Osteoblast (primary cell): ENCODE results near the gene EFCAB8. TPM values are rescaled to one million over a fixed set of nuclear protein-coding genes. Genes with fewer than 3 reads are reported as not detected.

Source experiments
- DNase-seq: peaks from one replicate; pipeline ENCODE4 v3.0.0; 2011; ENCODE audit warnings: low spot score, mixed read lengths; ENCODE audit not compliant: insufficient read length; ENCODE audit errors: missing footprints
- H2AFZ ChIP-seq: 2 replicates; pipeline ENCODE4 v1.6.0; 2011; ENCODE audit warnings: mild to moderate bottlenecking, low read length
- H3K27ac ChIP-seq: 2 replicates; pipeline ENCODE4 v1.5.1; 2011; ENCODE audit warnings: mild to moderate bottlenecking, low read depth, low read length, moderate library complexity
- H3K27me3 ChIP-seq: 2 replicates; pipeline ENCODE4 v1.6.0; 2012; ENCODE audit warnings: mild to moderate bottlenecking, control low read depth, inconsistent platforms, low read length, moderate library complexity; ENCODE audit not compliant: insufficient read depth
- H3K36me3 ChIP-seq: 2 replicates; pipeline ENCODE4 v1.5.1; 2011; ENCODE audit warnings: mild to moderate bottlenecking, low read length, control low read depth, moderate library complexity; ENCODE audit not compliant: insufficient read depth
- H3K4me1 ChIP-seq: 2 replicates; pipeline ENCODE4 v1.5.1; 2011; ENCODE audit warnings: mild to moderate bottlenecking, low read length, control low read depth, moderate library complexity; ENCODE audit not compliant: insufficient read depth
- H3K4me2 ChIP-seq: 2 replicates; pipeline ENCODE4 v1.6.0; 2011; ENCODE audit warnings: mild to moderate bottlenecking, low read length; ENCODE audit not compliant: insufficient read depth
- H3K4me3 ChIP-seq: fragments of 200-600 bp; sonication (generic); 3 replicates; pipeline ENCODE4 v1.5.1; 2012; ENCODE audit warnings: mild to moderate bottlenecking, low read length, inconsistent platforms; ENCODE audit not compliant: insufficient read depth
- H3K79me2 ChIP-seq: 2 replicates; pipeline ENCODE4 v1.6.0; 2012; ENCODE audit warnings: mild to moderate bottlenecking, low read length, control low read depth, inconsistent platforms; ENCODE audit not compliant: insufficient read depth
- H3K9me3 ChIP-seq: 2 replicates; pipeline ENCODE4 v1.5.1; 2011; ENCODE audit warnings: low read depth, low read length, control low read depth
- H4K20me1 ChIP-seq: 2 replicates; pipeline ENCODE4 v1.6.0; 2012; ENCODE audit warnings: mild to moderate bottlenecking, low read length, control low read depth; ENCODE audit not compliant: insufficient read depth
- total RNA-seq: library from RNA; depleted of rRNA; stranded (reverse); fragments of >200 nt; gene quantifications from 2 replicates; pipeline ENCODE4 v1.2.3, GENCODE V29; 2012
- TF ChIP-seq, protein P1 (sequence below): IDR thresholded peaks from 2 replicates; pipeline ENCODE4 v1.5.1; 2011; ENCODE audit warnings: mild to moderate bottlenecking, low read depth, low read length, moderate library complexity; ENCODE audit errors: extremely low read depth

EFCAB8 gene
- total RNA-seq, 1 donor: 1.4 TPM

DNA sequence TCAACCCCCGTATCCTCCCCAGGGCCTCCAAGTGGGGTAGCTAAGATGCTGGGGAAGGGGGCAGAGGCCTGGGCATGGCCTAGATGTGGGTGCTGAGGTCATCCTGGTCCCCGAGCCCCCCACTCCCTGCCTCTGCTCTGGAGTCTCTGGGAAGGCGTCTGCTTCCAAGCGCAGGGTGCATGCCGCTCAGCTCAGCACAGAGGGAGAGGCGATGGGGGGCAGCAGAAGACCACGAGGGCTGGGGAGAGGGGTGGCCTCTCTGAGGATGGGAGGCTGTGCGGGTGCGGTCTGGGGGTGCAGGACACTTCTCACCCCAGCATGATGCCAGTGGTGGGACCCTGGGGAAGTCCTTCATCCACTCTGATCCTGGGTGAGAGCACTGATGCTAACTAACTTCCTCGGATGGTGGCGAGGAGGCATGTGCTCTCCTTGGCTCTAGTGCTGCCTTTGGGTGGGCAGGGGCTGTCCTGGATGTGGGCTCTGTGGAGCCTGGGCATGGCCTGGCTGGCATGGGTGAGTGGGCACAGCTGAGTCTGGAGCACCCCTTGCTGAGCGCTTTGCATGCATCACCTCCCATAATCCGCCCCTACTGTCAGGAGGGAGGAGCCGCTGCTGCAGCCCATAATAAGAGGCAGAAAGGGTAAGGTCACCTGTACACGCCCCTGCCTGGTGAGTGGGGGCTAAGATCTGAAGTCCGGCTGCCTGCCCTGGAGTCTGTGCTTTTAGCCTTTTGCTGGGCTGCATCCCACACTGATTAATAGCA lies 34.7 kb downstream of the EFCAB8 start:
- Histone ChIP-seq H3K4me1 (no peaks in the 10 kb centered on the region), H3K4me2 (no peak overlapping the region), H2AFZ (no peak overlapping the region), H3K36me3 (no peaks in the 10 kb centered on the region), H4K20me1 (peaks cover 3% of the 10 kb centered on the region), H3K27ac (no peak overlapping the region), H3K9me3 (no peaks in the 10 kb centered on the region), H3K27me3 (no peaks in the 10 kb centered on the region), H3K4me3 (no peak overlapping the region), H3K79me2 (no peaks in the 10 kb centered on the region)
- peak; percentile 50 for DNase-seq
- TF ChIP-seq, protein P1, sequence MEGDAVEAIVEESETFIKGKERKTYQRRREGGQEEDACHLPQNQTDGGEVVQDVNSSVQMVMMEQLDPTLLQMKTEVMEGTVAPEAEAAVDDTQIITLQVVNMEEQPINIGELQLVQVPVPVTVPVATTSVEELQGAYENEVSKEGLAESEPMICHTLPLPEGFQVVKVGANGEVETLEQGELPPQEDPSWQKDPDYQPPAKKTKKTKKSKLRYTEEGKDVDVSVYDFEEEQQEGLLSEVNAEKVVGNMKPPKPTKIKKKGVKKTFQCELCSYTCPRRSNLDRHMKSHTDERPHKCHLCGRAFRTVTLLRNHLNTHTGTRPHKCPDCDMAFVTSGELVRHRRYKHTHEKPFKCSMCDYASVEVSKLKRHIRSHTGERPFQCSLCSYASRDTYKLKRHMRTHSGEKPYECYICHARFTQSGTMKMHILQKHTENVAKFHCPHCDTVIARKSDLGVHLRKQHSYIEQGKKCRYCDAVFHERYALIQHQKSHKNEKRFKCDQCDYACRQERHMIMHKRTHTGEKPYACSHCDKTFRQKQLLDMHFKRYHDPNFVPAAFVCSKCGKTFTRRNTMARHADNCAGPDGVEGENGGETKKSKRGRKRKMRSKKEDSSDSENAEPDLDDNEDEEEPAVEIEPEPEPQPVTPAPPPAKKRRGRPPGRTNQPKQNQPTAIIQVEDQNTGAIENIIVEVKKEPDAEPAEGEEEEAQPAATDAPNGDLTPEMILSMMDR: no peak

DNA sequence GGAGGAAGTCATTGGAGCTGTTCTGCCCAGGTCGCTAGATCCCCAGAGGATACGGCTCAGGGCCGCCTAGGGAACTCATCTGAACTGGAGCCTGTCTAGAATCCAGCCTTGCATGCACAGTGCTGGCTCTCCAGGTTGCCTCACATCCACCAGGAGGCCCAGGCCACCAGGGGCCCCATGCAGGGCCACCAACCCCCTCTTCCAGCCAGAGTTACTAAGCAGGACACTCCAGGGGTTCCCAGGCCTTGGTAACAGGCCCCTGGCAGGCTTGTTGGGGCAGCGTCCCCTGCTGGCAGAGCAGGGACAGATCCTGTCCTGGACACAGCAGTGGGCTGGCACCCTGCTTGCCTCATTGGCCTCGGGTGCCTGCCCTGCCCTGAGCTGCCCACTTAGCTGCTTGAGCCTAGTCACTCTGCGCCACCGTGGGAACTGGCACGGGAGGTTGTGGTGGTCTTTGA lies 35.3 kb downstream of the EFCAB8 start:
- peaks cover 3% of the 10 kb centered on the region for H4K20me1 ChIP-seq
- H3K4me1 ChIP-seq: no peaks in the 10 kb centered on the region
- no peak overlapping the region for H3K4me3 ChIP-seq
- H2AFZ ChIP-seq: no peak overlapping the region
- DNase-seq: peak; percentile 82
- H3K27me3 ChIP-seq: no peaks in the 10 kb centered on the region
- H3K79me2 ChIP-seq: no peaks in the 10 kb centered on the region
- H3K9me3 ChIP-seq: no peaks in the 10 kb centered on the region
- TF ChIP-seq, protein P1: peak; percentile 54
- H3K4me2 ChIP-seq: no peak overlapping the region
- H3K27ac ChIP-seq: no peak overlapping the region
- H3K36me3 ChIP-seq: no peaks in the 10 kb centered on the region

DNA sequence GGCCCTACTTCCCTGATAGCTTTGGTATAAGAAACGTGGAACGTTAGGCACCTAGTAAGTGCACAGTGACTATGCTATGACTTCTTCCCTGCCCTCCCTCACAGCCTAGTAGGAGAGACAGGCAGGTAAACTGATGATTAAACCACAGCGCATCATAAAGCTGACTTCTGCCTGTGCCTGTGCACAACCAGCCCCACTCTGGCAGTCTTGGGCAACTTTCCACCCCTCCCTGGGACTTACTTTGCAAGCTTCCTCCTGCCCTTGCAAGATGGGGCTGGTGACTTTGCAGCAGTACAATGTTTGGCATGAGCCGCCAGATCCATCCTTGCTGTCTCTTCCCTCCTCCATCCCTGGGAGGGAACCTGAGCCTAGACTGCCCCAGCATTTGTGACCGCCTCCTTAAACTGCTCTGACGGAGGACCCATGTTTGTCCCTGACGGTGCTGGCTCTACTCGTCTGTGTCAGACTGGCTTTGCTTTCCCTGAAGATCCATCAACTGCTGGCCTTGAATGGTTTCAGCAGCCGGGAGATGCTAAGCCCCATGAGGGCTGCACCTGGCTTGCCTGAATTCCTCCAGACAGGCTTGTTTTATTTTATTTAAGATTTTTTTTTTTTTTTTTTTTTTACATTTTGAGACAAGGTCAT lies 36.1 kb downstream of the EFCAB8 start:
- no peaks in the 10 kb centered on the region for H3K9me3 ChIP-seq
- no peak overlapping the region for H2AFZ ChIP-seq
- peak; percentile 68 for DNase-seq
- no peaks in the 10 kb centered on the region for H3K36me3 ChIP-seq
- H3K4me1 ChIP-seq: no peaks in the 10 kb centered on the region
- H3K4me3 ChIP-seq: no peak overlapping the region
- peaks cover 3% of the 10 kb centered on the region for H4K20me1 ChIP-seq
- H3K79me2 ChIP-seq: no peaks in the 10 kb centered on the region
- H3K4me2 ChIP-seq: no peak overlapping the region
- no peaks in the 10 kb centered on the region for H3K27me3 ChIP-seq
- no peak overlapping the region for H3K27ac ChIP-seq
- TF ChIP-seq, protein P1: no peak

DNA sequence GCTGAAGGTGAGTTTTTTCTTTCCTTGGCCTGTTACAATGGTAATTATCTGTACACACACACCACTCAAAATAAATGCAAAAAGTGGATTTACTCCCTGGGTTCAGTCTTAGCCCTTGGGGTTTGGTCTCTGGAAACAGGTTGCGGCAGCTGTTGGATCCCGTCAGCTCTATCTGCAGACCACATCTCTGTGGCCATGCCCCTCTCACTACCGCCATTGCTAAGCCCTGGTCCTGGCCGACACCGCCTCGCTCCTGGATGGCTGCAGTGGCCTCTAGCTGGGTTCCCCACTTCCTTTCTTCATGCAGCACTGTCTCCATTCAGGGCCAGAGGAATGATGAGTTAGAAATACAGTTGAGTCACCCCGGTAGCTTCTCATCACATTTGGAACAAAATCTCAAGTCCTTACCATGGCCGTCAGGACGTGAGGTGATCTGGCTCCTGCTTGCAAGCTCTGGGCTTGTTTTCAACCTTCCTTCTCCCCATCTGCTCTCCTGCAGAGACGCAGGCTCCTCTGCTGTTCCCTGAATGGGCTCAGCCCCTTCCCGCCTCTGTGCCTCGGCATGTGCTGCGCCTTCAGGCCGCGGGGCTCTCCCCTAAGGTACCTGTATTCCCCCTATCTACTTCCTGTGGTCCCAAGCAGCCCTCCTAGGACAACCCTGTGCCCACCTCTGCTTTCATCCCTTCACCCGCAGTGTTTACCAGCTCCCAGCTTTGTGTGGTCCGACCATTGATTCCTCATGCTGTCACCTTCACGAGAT lies 38.0 kb downstream of the EFCAB8 start:
- Histone ChIP-seq H3K27ac (no peak overlapping the region), H3K4me2 (no peak overlapping the region), H3K36me3 (no peaks in the 10 kb centered on the region), H2AFZ (no peak overlapping the region), H3K4me3 (no peak overlapping the region), H3K79me2 (no peaks in the 10 kb centered on the region), H3K9me3 (no peaks in the 10 kb centered on the region), H4K20me1 (peaks cover 3% of the 10 kb centered on the region), H3K27me3 (no peaks in the 10 kb centered on the region), H3K4me1 (no peaks in the 10 kb centered on the region)
- DNase-seq: peak; percentile 45
- TF ChIP-seq, protein P1: no peak
